HT1080 (cell line): ENCODE data around the gene RNF114. TPM values are rescaled to one million over a fixed set of nuclear protein-coding genes. Genes with fewer than 3 reads are reported as not detected.
"Not testable (repeated sequence)": the region's sequence is repeated elsewhere in the genome, so short reads cannot be mapped to it uniquely, and the experiment has no call there.

ENCODE experiments used
- DNase-seq: peaks from one replicate; pipeline ENCODE4 v3.0.0-alpha.2; 2015; ENCODE audit warnings: low read depth
- total RNA-seq: library from RNA; depleted of rRNA; stranded (reverse); fragments of >200 nt; shearing (Covaris generic); gene quantifications from 2 replicates; pipeline ENCODE4 v1.2.3, GENCODE V29; 2014

Gene RNF114
- total RNA-seq, 1 experiment from 2014 or later: 84.9 TPM

- DNase-seq: no peak
Measured at GRCh38 chr20:49925901-49926454, 10.2 kb upstream of the RNF114 start.

- peak; percentile 82 for DNase-seq
Measured at GRCh38 chr20:49928411-49929141, 7.6 kb upstream of the RNF114 start.

- no peak for DNase-seq
Measured at GRCh38 chr20:49929142-49929494, 7.1 kb upstream of the RNF114 start.

DNA sequence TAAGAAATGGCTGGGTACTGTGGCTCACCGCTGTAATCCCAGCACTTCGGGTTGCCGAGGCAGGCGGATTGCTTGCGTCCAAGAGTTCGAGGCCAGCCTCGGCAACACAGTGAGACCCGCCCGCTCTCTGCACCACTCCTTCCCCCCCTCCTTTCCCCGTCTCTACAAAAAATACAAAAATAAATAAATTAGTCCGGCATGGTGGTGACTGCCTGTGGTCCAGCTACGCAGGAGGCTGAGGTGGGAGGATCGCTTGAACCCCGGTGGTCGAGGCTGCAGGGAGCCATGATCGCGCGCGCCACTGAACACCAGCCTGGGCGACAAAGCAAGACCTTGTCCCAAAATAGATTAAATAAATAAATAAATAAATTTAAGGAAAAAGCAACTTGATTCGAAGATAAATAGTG, 448 bp upstream of the RNF114 start:
- DNase-seq: no peak

DNA sequence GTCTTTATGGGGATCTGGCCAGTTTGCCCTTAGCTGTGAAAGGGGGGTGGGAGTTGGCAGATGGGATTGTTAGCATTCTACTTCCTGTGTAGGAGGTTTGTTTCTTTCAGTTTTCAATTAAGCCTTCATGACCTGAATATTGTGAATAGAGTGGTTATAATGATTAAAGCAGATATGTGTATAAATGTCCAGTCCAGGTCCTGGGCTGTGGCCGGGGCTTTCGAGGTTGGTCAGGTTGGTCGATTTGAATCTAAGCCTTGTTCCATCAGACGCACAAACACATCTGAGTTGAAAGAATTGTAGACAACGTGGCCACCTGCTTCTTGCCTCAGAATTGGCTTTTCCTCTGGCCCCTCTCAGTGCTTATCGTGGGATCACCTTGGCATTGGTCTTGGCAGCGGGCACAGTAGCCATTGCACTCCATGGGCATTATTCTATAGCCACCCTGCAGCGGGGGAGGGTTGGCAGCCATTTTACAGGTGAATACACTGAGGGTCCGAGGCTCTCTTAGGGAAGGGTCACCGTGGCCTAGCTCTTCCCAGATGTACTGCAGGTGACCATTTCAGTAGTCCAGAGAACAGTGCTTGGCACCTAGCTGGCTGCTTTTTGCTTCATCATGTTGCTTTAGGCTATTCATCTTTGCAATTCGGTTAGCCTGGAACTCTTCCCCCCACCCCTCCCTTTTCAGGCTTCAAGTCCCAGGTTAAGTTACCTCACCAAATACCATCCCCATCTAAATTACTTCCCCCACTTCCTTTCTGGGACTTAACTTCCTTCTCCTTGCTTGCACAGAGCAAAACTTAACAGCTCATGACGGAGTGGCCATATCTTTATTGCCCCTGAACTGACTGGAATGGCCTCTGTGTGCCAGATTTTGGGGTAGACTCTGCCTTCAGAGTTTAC, 1.1 kb downstream of the RNF114 start:
- DNase-seq: no peak

DNA sequence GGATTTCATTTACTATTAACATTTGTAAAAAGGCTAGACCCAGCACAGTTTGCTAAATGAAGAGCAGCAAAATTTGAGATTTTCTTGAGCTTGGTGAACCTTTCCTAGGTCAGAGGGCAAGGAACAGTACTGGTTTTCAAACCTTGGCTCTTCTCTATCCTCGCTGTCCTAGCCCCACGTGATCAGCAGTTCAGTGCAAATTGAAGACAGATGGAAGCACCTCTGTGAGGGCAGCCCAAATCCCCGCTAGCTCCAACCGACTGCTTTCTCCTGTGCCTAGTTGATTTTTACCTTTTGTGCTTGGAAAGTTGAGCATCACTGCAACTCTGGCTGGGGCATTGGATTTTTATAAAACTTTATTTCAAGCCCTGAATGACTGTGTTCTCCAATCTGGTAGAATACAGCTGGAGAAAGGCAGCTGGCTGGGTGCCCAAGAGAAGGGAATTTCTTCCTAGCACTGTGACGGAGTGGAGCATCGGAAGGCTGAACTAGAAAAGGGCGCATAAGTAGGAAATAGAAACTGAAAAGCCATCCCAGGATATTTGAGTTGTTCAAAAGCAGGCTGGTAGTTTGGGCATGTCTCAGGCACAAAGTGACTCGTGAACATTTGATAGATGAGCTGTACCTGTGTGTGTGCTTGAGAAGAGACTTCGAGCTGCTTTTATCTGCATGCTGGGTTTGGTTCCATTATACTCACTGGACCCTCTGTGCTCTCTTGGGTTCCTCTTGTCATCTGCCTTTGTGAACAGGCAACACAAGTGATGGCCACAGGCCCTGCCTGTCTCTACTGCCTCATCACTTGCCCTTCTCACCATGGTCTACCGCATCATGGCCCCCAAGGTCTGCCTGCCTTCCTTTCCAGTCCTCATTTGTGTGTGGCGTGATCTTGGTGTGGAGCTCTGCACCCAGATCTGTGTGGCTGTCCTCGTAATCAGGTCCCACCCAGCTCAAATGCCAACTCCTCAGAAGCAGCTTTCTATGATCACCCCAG, 2.3 kb downstream of the RNF114 start:
- no peak for DNase-seq

GRCh38 chr20:49941456-49941855, 5.3 kb downstream of the RNF114 start:
- no peak for DNase-seq

GRCh38 chr20:49942303-49942702, 6.1 kb downstream of the RNF114 start:
- no peak for DNase-seq

- DNase-seq: no peak
Measured at GRCh38 chr20:49942942-49943341, 6.7 kb downstream of the RNF114 start.

GRCh38 chr20:49945306-49945700, 9.1 kb downstream of the RNF114 start:
- no peak for DNase-seq

- DNase-seq: no peak
Measured at GRCh38 chr20:49945701-49946477, 9.7 kb downstream of the RNF114 start.

GRCh38 chr20:49948178-49948577, 12.0 kb downstream of the RNF114 start:
- DNase-seq: no peak

GRCh38 chr20:49948809-49949507, 12.8 kb downstream of the RNF114 start:
- DNase-seq: peak; percentile 96

GRCh38 chr20:49951151-49951550, 15.0 kb downstream of the RNF114 start:
- peak; percentile 78 for DNase-seq

DNA sequence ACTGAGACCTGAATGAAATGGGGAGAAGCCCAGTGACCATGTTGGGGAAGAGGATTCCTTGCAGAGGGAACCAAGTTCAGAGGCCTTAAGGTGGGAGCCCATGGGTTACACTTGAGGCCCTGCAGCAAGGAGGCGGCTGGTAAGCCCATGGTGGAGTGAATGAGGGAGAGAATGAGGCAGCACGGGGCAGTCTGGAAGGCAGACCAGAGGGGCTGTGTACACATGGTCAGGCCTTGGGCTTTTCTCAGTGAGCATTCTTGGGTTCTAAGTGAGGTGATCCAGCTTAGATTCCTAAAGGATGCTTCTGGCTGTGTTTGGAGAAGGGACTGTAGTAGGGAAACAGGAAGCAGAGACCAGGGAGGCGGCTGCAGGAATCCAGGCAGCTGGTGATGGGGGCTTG, 19.0 kb downstream of the RNF114 start:
- no peak for DNase-seq

- DNase-seq: not testable (repeated sequence)
Measured at GRCh38 chr20:49955830-49956396, 19.7 kb downstream of the RNF114 start.

GRCh38 chr20:49956689-49957088, 20.5 kb downstream of the RNF114 start:
- DNase-seq: no peak

- DNase-seq: not testable (repeated sequence)
Measured at GRCh38 chr20:49957089-49957938, 21.1 kb downstream of the RNF114 start.
